SU-DHL-6 (cell line): ENCODE measurements around the gene GRIK2.

Experiments used
- H2AFZ ChIP-seq: fragments of 200-600 bp; sonication (generic); 2 replicates; pipeline ENCODE4 v1.6.1; 2014; ENCODE audit warnings: low read depth, mild to moderate bottlenecking, moderate library complexity, mixed read lengths, antibody characterized with exemption, low read length; ENCODE audit not compliant: severe bottlenecking
- H3F3A ChIP-seq: fragments of 200-600 bp; shearing (Covaris generic); 2 replicates; pipeline ENCODE4 v1.6.0; 2016; ENCODE audit warnings: antibody characterized with exemption, mild to moderate bottlenecking; ENCODE audit not compliant: insufficient read depth
- H3K27ac ChIP-seq: fragments of 200-600 bp; sonication (generic); 2 replicates; pipeline ENCODE4 v1.5.1; 2016; ENCODE audit warnings: low read depth, mild to moderate bottlenecking, low read length, moderate library complexity, mixed read lengths
- H3K27me3 ChIP-seq: fragments of 200-600 bp; sonication (generic), shearing (Covaris generic); 2 replicates; pipeline ENCODE4 v1.6.0; 2014; ENCODE audit warnings: mild to moderate bottlenecking, low read length
- H3K36me3 ChIP-seq: fragments of 200-600 bp; sonication (generic); 2 replicates; pipeline ENCODE4 v1.6.1; 2014; ENCODE audit warnings: mild to moderate bottlenecking, low read length, mixed read lengths
- H3K4me2 ChIP-seq: fragments of 300-600, 200-600 bp; shearing (Covaris generic), sonication (generic); 2 replicates; pipeline ENCODE4 v1.6.0; 2014; ENCODE audit warnings: low read length, low read depth, mild to moderate bottlenecking; ENCODE audit not compliant: poor library complexity, severe bottlenecking
- H3K4me3 ChIP-seq: fragments of 200-600 bp; sonication (generic); 2 replicates; pipeline ENCODE4 v1.5.1; 2014; ENCODE audit warnings: antibody characterized with exemption, low read length, mild to moderate bottlenecking, mixed read lengths; ENCODE audit not compliant: insufficient read depth, poor library complexity, severe bottlenecking
- H3K79me2 ChIP-seq: fragments of 200-600 bp; sonication (generic); 2 replicates; pipeline ENCODE4 v1.6.1; 2014; ENCODE audit warnings: mild to moderate bottlenecking, low read length, moderate library complexity; ENCODE audit not compliant: insufficient read depth
- H3K9ac ChIP-seq: fragments of 200-600 bp; sonication (generic); 2 replicates; pipeline ENCODE4 v1.7.0; 2014; ENCODE audit warnings: mild to moderate bottlenecking, low read length
- H3K9me2 ChIP-seq: fragments of 200-600 bp; sonication (generic); replicated peaks from 2 replicates; pipeline ENCODE4 v1.6.1; 2014; ENCODE audit warnings: low read length; ENCODE audit not compliant: insufficient read depth
- H3K9me3 ChIP-seq: fragments of 200-600 bp; sonication (generic); 2 replicates; pipeline ENCODE4 v1.6.1; 2014; ENCODE audit warnings: low read length, mixed read lengths; ENCODE audit not compliant: insufficient read depth
- H4K20me1 ChIP-seq: fragments of 200-600 bp; sonication (generic); 2 replicates; pipeline ENCODE4 v1.6.1; 2014; ENCODE audit warnings: low read depth, mild to moderate bottlenecking, antibody characterized with exemption, low read length, moderate library complexity, mixed read lengths
- CTCF ChIP-seq: fragments of 200-600 bp; sonication (generic); IDR thresholded peaks from one replicate; pipeline ENCODE4 v1.5.1; 2017; ENCODE audit warnings: antibody characterized with exemption, mild to moderate bottlenecking, low read length, moderate library complexity; ENCODE audit not compliant: insufficient read depth, poor library complexity, severe bottlenecking
- EZH2phosphoT487 ChIP-seq: fragments of 200-600 bp; sonication (generic), shearing (Covaris generic); conservative IDR thresholded peaks from 2 replicates; pipeline ENCODE4 v1.6.1; 2018; ENCODE audit warnings: mild to moderate bottlenecking, antibody characterized with exemption, low read length, moderate library complexity, mixed read lengths

GRIK2 gene

DNA sequence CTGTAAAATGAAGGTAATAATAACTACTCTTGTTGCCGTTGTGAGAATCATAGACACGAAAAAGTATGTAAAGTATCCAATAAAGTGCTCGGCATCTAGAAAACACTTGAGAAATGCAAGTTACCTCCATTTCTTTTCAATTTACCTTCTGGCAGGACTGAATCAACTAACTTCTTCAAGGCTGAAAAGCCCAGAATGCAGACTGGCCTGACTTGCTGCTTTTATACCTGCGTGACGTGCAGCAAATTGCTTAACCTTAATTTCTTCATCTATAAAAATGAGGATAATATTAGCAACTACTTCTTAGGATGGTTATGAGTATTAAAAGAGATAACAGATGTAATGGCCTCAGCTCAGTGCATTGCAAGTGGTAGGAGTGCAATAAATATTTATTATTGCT is 39.6 kb downstream of the GRIK2 start:
- Histone ChIP-seq H3K9ac (no peak overlapping the region), H3K9me2 (no peaks in the 10 kb centered on the region), H3K27ac (no peak overlapping the region), H3F3A (no peaks in the 10 kb centered on the region), H3K36me3 (no peaks in the 10 kb centered on the region), H3K4me3 (no peak overlapping the region), H2AFZ (no peak overlapping the region), H3K27me3 (no peaks in the 10 kb centered on the region), H3K9me3 (no peaks in the 10 kb centered on the region), H4K20me1 (no peaks in the 10 kb centered on the region), H3K79me2 (no peaks in the 10 kb centered on the region), H3K4me2 (no peak overlapping the region)
- TF ChIP-seq EZH2phosphoT487 (no peak), CTCF (no peak)

- Histone ChIP-seq H3K9me3 (no peaks in the 10 kb centered on the region), H4K20me1 (no peaks in the 10 kb centered on the region)
Measured at GRCh38 chr6:101434601-101435000, 41.1 kb downstream of the GRIK2 start.

GRCh38 chr6:101435038-101435437 is 41.5 kb downstream of the GRIK2 start:
- no peak overlapping the region for H3K4me2 ChIP-seq
- no peaks in the 10 kb centered on the region for H4K20me1 ChIP-seq
- no peak overlapping the region for H3K9ac ChIP-seq
- no peaks in the 10 kb centered on the region for H3K9me3 ChIP-seq
- no peaks in the 10 kb centered on the region for H3K79me2 ChIP-seq
- no peaks in the 10 kb centered on the region for H3K36me3 ChIP-seq
- no peak overlapping the region for H2AFZ ChIP-seq
- H3F3A ChIP-seq, result no peaks in the 10 kb centered on the region
- H3K27ac ChIP-seq, result no peak overlapping the region
- no peak for TF ChIP-seq EZH2phosphoT487
- no peak for TF ChIP-seq CTCF
- H3K27me3 ChIP-seq, result no peaks in the 10 kb centered on the region
- H3K9me2 ChIP-seq, result no peaks in the 10 kb centered on the region
- no peak overlapping the region for H3K4me3 ChIP-seq

More at GRCh38 chr6:101434601-101435000, 41.1 kb downstream of the GRIK2 start:
- H2AFZ ChIP-seq, result no peak overlapping the region
- no peaks in the 10 kb centered on the region for H3K79me2 ChIP-seq
- H3K4me2 ChIP-seq, result no peak overlapping the region
- H3K9ac ChIP-seq, result no peak overlapping the region
- H3K4me3 ChIP-seq, result no peak overlapping the region
- no peak for TF ChIP-seq EZH2phosphoT487
- TF ChIP-seq CTCF, result no peak
- H3K36me3 ChIP-seq, result no peaks in the 10 kb centered on the region
- no peaks in the 10 kb centered on the region for H3K9me2 ChIP-seq
- no peaks in the 10 kb centered on the region for H3K27me3 ChIP-seq
- no peaks in the 10 kb centered on the region for H3F3A ChIP-seq
- no peak overlapping the region for H3K27ac ChIP-seq

GRCh38 chr6:101439790-101440189 is 46.3 kb downstream of the GRIK2 start:
- Histone ChIP-seq H3K4me2 (no peak overlapping the region), H3K9ac (no peak overlapping the region), H3F3A (no peaks in the 10 kb centered on the region), H2AFZ (no peak overlapping the region), H3K36me3 (no peaks in the 10 kb centered on the region), H3K27ac (no peak overlapping the region), H3K79me2 (no peaks in the 10 kb centered on the region), H3K9me2 (no peaks in the 10 kb centered on the region), H3K4me3 (no peak overlapping the region), H3K27me3 (no peaks in the 10 kb centered on the region), H3K9me3 (no peaks in the 10 kb centered on the region), H4K20me1 (no peaks in the 10 kb centered on the region)
- TF ChIP-seq EZH2phosphoT487, result no peak
- no peak for TF ChIP-seq CTCF
